Measurements from ENCODE around the gene POC1A. TPM values are rescaled to one million over a fixed set of nuclear protein-coding genes. Genes with fewer than 3 reads are reported as not detected.

The POC1A gene
- total and polyA plus RNA-seq, 9 of the 15 experiments (the other 6 are each of a cell fraction or from before 2014, with no cell fraction given), result 7.2 to 17.5 (median 12.1) TPM

GRCh38 chr3:52029053-52029452 lies 125.2 kb downstream of the POC1A start (continued):
- TF ChIP-seq KLF16 (IDR thresholded peaks at IDR 0.05), result peak; percentile 11; the same call in 1 of the 2 replicates
- no peak for TF ChIP-seq CHAMP1 (IDR thresholded peaks at IDR 0.05)

GRCh38 chr3:52028572-52028971 lies 125.7 kb downstream of the POC1A start:
- in situ Hi-C loops (cut with MboI), result no loop called here
- 52% methylated on average over 4 of the region's 12 CpGs for WGBS (ENCODE audit: insufficient coverage, low coverage, missing lambda C conversion rate)
- TF ChIP-seq ZNF398 (CRISPR knock-in tag; IDR thresholded peaks at IDR 0.05) (no peak), GABPB2 (CRISPR knock-in tag; conservative IDR thresholded peaks at IDR 0.05) (no peak), COPS2 (conservative IDR thresholded peaks at IDR 0.05) (no peak), MITF (IDR thresholded peaks at IDR 0.05) (no peak), ARID1B (IDR thresholded peaks at IDR 0.05) (no peak), BACH1 (tag; IDR thresholded peaks at IDR 0.05) (no peak), FOXP4 (CRISPR knock-in tag; IDR thresholded peaks at IDR 0.05; ENCODE audit: borderline replicate concordance) (no peak)

More at GRCh38 chr3:52028572-52028971, 125.7 kb downstream of the POC1A start:
- intact Hi-C loops (cut with micrococcal nuclease), result no loop called here
- Histone ChIP-seq H3K4me3 (no peak overlapping the region), H3K9me3 (replicated peaks; ENCODE audit: control insufficient read depth, insufficient read depth, low read depth, low read length) (no peaks in the 10 kb centered on the region), H3K9ac (ENCODE audit: insufficient read depth in 1 of 2, low read depth in 2 of 2, low read length in 2 of 2) (peak overlapping the region in 1 of 2 experiments; percentile 81; a peak in 1 of 4 replicates), H4K20me1 (replicated peaks; ENCODE audit: control insufficient read depth, insufficient read depth, low read length) (no peaks in the 10 kb centered on the region; the same call in 1 of the 2 replicates), H3K4me2 (ENCODE audit: insufficient read depth, low read length) (peak overlapping the region; percentile 52; the same call in 1 of the 2 replicates), H3K36me3 (ENCODE audit: control insufficient read depth, insufficient read depth, low read length) (no peaks in the 10 kb centered on the region), H3K79me2 (ENCODE audit: control insufficient read depth, insufficient read depth, low read length) (no peaks in the 10 kb centered on the region), H3K27me3 (ENCODE audit: control insufficient read depth in 2 of 2, insufficient read depth in 2 of 2, low read length in 2 of 2) (no peaks in the 10 kb centered on the region; a peak in 1 of 5 replicates), H2AFZ (ENCODE audit: low read depth, low read length) (no peak overlapping the region), H3K27ac (ENCODE audit: extremely low read depth, low read depth, low read length) (no peak overlapping the region), H3K9me1 (ENCODE audit: control insufficient read depth, insufficient read depth, low read length) (no peaks in the 10 kb centered on the region), H3K4me1 (replicated peaks in 1 of 2; ENCODE audit: control insufficient read depth in 2 of 2, insufficient read depth in 2 of 2, low read length in 2 of 2) (peaks cover 14 to 30% of the 10 kb centered on the region in 2 experiments)
- no TSS peak for BruUV-seq (replicated peaks)
- POLR2A ChIA-PET, result interaction anchor here (0.6 to 0.7 kb wide), 3 partner anchors 187 to 564 kb away, joined by 3 read pairs; no protein-coding TSS in a partner anchor
- CTCF ChIA-PET (ENCODE audit: low intra/inter-chr PET ratio), result no interaction called here
- DNase-seq (ENCODE audit: extremely low read depth in 1 of 4, low spot score in 3 of 4) (no peak), FAIRE-seq (no peak), ATAC-seq (peak; percentile 18; the same call in 1 of the 3 replicates)

Measured in K562 (cell line).